Mononuclear cell (primary cell): ENCODE measurements around the gene CBFA2T2. TPM values are rescaled to one million over a fixed set of nuclear protein-coding genes. Genes with fewer than 3 reads are reported as not detected.

ENCODE experiments used
- H3K27me3 ChIP-seq: 2 replicates; pipeline ENCODE4 v1.6.0; 2011; ENCODE audit warnings: low read length, control low read depth; ENCODE audit not compliant: insufficient read depth
- H3K4me1 ChIP-seq: 2 replicates; pipeline ENCODE4 v1.5.1; 2011; ENCODE audit warnings: mild to moderate bottlenecking, low read length, control low read depth; ENCODE audit not compliant: insufficient read depth
- H3K4me3 ChIP-seq: 2 replicates; pipeline ENCODE4 v1.5.1; 2011; ENCODE audit warnings: mild to moderate bottlenecking, low read length, moderate library complexity
- H3K9me3 ChIP-seq: 2 replicates; pipeline ENCODE4 v1.5.1; 2011; ENCODE audit warnings: low read depth, mild to moderate bottlenecking, control low read depth, low read length
- total RNA-seq: library from RNA; depleted of rRNA; stranded (reverse); fragments of >200 nt; gene quantifications from one replicate; pipeline ENCODE4 v1.2.3, GENCODE V29; 2012

The CBFA2T2 gene
- total RNA-seq, 1 donor = 8.9 TPM

GRCh38 chr20:33676652-33677645 is 187.1 kb downstream of the CBFA2T2 start:
- H3K9me3 ChIP-seq = no peaks in the 10 kb centered on the region
- H3K4me1 ChIP-seq = peaks cover 38% of the 10 kb centered on the region

GRCh38 chr20:33677991-33678702 is 188.3 kb downstream of the CBFA2T2 start:
- Histone ChIP-seq H3K4me1 (peaks cover 36% of the 10 kb centered on the region), H3K4me3 (no peak overlapping the region)

More at GRCh38 chr20:33676652-33677645, 187.1 kb downstream of the CBFA2T2 start:
- Histone ChIP-seq H3K4me3 (no peak overlapping the region), H3K27me3 (no peaks in the 10 kb centered on the region)

GRCh38 chr20:33679758-33680485 is 190.0 kb downstream of the CBFA2T2 start:
- Histone ChIP-seq H3K27me3 (no peaks in the 10 kb centered on the region), H3K4me3 (no peak overlapping the region), H3K4me1 (peaks cover 28% of the 10 kb centered on the region), H3K9me3 (no peaks in the 10 kb centered on the region)

More at GRCh38 chr20:33677991-33678702, 188.3 kb downstream of the CBFA2T2 start:
- Histone ChIP-seq H3K9me3 (no peaks in the 10 kb centered on the region), H3K27me3 (no peaks in the 10 kb centered on the region)

GRCh38 chr20:33680686-33681085 is 190.8 kb downstream of the CBFA2T2 start:
- no peaks in the 10 kb centered on the region for H3K27me3 ChIP-seq
- H3K4me3 ChIP-seq = no peak overlapping the region
- peaks cover 35% of the 10 kb centered on the region for H3K4me1 ChIP-seq
- H3K9me3 ChIP-seq = no peaks in the 10 kb centered on the region

- Histone ChIP-seq H3K9me3 (no peaks in the 10 kb centered on the region), H3K27me3 (no peaks in the 10 kb centered on the region), H3K4me1 (peaks cover 35% of the 10 kb centered on the region)
These were observed 191.4 kb downstream of the CBFA2T2 start for GRCh38 chr20:33681288-33681687.

GRCh38 chr20:33681728-33682353 is 191.9 kb downstream of the CBFA2T2 start:
- peaks cover 38% of the 10 kb centered on the region for H3K4me1 ChIP-seq
- no peaks in the 10 kb centered on the region for H3K27me3 ChIP-seq
- no peaks in the 10 kb centered on the region for H3K9me3 ChIP-seq
- no peak overlapping the region for H3K4me3 ChIP-seq

More at GRCh38 chr20:33681288-33681687, 191.4 kb downstream of the CBFA2T2 start:
- no peak overlapping the region for H3K4me3 ChIP-seq

- peaks cover 38% of the 10 kb centered on the region for H3K4me1 ChIP-seq
- H3K27me3 ChIP-seq = no peaks in the 10 kb centered on the region
- no peak overlapping the region for H3K4me3 ChIP-seq
- H3K9me3 ChIP-seq = no peaks in the 10 kb centered on the region
These were observed 194.8 kb downstream of the CBFA2T2 start for GRCh38 chr20:33684533-33685327.

GRCh38 chr20:33685328-33686099 is 195.6 kb downstream of the CBFA2T2 start:
- Histone ChIP-seq H3K4me1 (peaks cover 39% of the 10 kb centered on the region), H3K4me3 (peak overlapping the region; percentile 32), H3K9me3 (no peaks in the 10 kb centered on the region), H3K27me3 (no peaks in the 10 kb centered on the region)

- peak within 1 kb of the TSS; percentile 32 for H3K4me3 ChIP-seq
- H3K9me3 ChIP-seq = no peaks in the 10 kb centered on the region
- peaks cover 45% of the 10 kb centered on the region for H3K4me1 ChIP-seq
- H3K27me3 ChIP-seq = no peaks in the 10 kb centered on the region
These were observed 196.4 kb downstream of the CBFA2T2 start, which contains the start of gene E2F1 for GRCh38 chr20:33686100-33686983. Gene E2F1 (minus strand): TSS chr20:33686385. CDS start chr20:33686264, 121 bp downstream.

GRCh38 chr20:33686984-33687366 is 197.1 kb downstream of the CBFA2T2 start:
- peaks cover 45% of the 10 kb centered on the region for H3K4me1 ChIP-seq
- no peaks in the 10 kb centered on the region for H3K27me3 ChIP-seq
- no peak overlapping the region for H3K4me3 ChIP-seq
- no peaks in the 10 kb centered on the region for H3K9me3 ChIP-seq

GRCh38 chr20:33687370-33687915 is 197.5 kb downstream of the CBFA2T2 start:
- Histone ChIP-seq H3K27me3 (no peaks in the 10 kb centered on the region), H3K9me3 (no peaks in the 10 kb centered on the region), H3K4me3 (no peak overlapping the region), H3K4me1 (peaks cover 45% of the 10 kb centered on the region)
